ENCODE results near the gene WNT6.

GRCh38 chr2:218852911-218853667 is 6.5 kb upstream of the WNT6 start:
- TF ChIP-seq CTCF (IDR thresholded peaks at IDR 0.05), result peak; percentile 52 to 69 (median 62)
- no peak for TF ChIP-seq POLR2A (IDR thresholded peaks at IDR 0.05)
